Lower leg skin (tissue), 4 donors: ENCODE measurements around the gene FBRS. TPM values are rescaled to one million over a fixed set of nuclear protein-coding genes. Genes with fewer than 3 reads are reported as not detected.

Experiments
- DNase-seq, 2 donors: peaks; one replicate each; pipeline ENCODE4 v3.0.0-alpha.2; 2019; ENCODE audit warnings: low spot score in 2 of 2
- H3K4me3 ChIP-seq: fragments of 200-600 bp; sonication (generic); 2 replicates; pipeline ENCODE4 v1.5.1; 2017; ENCODE audit warnings: mild to moderate bottlenecking, low read depth; ENCODE audit not compliant: poor library complexity, severe bottlenecking
- POLR2A ChIP-seq, 2 donors: fragments of 450-650 bp; IDR thresholded peaks; one replicate each; pipeline ENCODE4 v1.6.1; 2016 to 2017; ENCODE audit warnings: antibody characterized with exemption in 2 of 2, mild to moderate bottlenecking in 1 of 2, moderate library complexity in 1 of 2
- WGBS, 2 donors: methylation state at CpG; one replicate each; pipeline ENCODE4 v1.1.5; 2018; 5-methylcytosine and 5-hydroxymethylcytosine counted together
- intact Hi-C: fragments of 100-400 bp; cut with DNase I; formaldehyde crosslinking; loops from one replicate; pipeline ENCODE4 v1.15.0; 2023; ENCODE audit warnings: low total_unique reads
- total RNA-seq, 4 donors: library from RNA; depleted of rRNA; stranded (reverse); fragments of >200 nt; gene quantifications; one replicate each; pipeline ENCODE4 v1.1.0, GENCODE V29; 2016
- TF ChIP-seq, protein P1 (sequence below), 3 donors: fragments of 450-650 bp; IDR thresholded peaks; one replicate each; pipeline ENCODE4 v1.5.1; 2016; ENCODE audit warnings: antibody characterized with exemption in 3 of 3, mild to moderate bottlenecking in 3 of 3, moderate library complexity in 2 of 3

The FBRS gene
- total RNA-seq, 4 donors from 2014 or later: 51.0 to 103 (median 58.3) TPM

DNA sequence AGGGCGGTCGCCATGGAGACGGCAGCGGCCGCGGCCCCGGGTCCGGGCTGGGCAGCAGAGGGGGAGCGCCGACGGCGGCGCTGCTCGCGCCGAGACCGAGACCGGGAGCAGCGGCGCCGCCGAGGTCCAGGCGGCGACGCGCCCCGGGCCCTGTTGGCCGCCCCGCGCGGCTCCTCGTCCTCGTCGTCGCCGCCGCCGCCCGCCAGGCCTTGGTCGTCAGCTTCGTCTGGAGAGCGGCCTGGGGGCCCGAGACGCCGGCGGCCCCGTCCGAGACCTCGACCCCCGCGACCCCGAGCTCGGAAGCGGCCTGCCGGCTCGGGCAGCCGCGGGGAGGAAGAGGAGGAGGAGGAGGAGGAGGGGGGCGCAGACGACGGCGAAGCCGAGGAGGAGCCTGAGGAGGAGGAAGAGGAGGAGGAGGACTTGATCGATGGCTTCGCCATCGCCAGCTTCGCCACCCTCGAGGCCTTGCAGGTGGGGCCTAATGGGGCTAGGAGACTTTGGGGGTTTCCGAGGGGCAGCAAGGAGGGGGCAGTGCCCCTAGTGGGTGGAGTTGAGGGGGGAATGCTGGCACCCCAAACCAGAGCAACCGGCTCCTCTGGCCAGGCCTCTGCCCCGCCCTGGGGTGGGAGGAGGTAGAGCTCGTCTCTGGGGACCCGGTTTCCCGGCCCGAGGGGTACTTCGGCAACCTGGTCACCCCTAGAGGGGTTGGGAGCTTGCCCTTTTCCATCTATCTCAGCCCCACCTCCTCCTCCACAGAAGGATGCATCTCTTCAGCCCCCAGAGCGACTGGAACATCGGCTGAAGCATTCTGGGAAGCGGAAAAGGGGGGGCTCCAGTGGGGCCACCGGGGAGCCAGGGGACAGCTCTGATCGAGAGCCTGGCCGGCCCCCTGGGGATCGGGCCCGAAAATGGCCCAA, 1.5 kb downstream of the FBRS start:
- peak overlapping the region; percentile 92 for H3K4me3 ChIP-seq
- 1 to 2% methylated on average over 37 to 43 of the region's 84 CpGs for WGBS, 2 donors
- intact Hi-C loops: no loop called here
- no peak for TF ChIP-seq POLR2A (IDR thresholded peaks at IDR 0.05)
- TF ChIP-seq, protein P1, sequence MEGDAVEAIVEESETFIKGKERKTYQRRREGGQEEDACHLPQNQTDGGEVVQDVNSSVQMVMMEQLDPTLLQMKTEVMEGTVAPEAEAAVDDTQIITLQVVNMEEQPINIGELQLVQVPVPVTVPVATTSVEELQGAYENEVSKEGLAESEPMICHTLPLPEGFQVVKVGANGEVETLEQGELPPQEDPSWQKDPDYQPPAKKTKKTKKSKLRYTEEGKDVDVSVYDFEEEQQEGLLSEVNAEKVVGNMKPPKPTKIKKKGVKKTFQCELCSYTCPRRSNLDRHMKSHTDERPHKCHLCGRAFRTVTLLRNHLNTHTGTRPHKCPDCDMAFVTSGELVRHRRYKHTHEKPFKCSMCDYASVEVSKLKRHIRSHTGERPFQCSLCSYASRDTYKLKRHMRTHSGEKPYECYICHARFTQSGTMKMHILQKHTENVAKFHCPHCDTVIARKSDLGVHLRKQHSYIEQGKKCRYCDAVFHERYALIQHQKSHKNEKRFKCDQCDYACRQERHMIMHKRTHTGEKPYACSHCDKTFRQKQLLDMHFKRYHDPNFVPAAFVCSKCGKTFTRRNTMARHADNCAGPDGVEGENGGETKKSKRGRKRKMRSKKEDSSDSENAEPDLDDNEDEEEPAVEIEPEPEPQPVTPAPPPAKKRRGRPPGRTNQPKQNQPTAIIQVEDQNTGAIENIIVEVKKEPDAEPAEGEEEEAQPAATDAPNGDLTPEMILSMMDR (IDR thresholded peaks at IDR 0.05): no peak
- peak in 1 of 2 donors; percentile 45 for DNase-seq

DNA sequence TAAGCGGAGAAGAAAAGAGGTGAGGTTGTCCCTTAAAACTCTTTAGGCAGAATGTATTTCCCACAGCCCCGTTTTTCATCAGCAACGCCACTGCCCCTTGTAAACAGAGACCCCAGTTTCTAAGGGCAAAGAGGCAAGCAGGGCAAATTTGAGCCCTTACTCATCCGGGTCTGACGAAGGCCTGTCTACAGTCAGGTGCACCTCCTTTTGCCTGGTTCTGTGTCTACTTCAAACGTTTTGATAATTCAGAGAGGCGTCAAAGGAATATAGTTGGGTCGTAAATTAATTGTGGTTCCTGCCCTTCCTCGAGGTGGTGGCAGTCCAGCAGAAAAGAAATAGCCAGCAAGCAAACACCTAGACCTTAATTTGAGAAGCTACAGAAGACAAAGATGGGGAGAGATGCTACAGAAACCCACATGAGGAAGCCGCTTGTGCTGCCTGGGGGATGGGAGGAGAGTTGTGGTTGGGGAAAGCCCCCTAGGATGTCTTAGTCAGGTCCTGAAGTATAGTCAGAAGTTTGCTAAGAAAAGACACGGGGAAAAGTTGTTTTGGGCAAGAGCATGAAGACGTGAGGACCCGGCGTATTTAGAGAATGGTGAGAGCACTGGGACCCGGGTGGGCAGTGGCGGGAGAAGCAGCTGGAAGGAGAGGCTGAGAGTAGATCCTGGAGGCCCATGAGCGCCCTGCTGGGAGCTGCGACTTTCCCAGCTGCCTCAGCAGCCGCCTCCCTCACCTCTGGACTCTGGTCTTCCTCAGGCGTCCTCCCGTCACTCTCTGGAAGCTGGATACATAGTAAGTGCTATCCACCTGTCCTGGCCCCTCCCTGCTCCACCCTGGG, 2.4 kb downstream of the FBRS start:
- WGBS, 2 donors: 29 to 41% methylated on average over 21 of the region's 21 CpGs
- peak overlapping the region; percentile 92 for H3K4me3 ChIP-seq
- intact Hi-C loops: no loop called here
- no peak for TF ChIP-seq POLR2A (IDR thresholded peaks at IDR 0.05)
- TF ChIP-seq, protein P1 (IDR thresholded peaks at IDR 0.05): no peak
- no peak for DNase-seq

DNA sequence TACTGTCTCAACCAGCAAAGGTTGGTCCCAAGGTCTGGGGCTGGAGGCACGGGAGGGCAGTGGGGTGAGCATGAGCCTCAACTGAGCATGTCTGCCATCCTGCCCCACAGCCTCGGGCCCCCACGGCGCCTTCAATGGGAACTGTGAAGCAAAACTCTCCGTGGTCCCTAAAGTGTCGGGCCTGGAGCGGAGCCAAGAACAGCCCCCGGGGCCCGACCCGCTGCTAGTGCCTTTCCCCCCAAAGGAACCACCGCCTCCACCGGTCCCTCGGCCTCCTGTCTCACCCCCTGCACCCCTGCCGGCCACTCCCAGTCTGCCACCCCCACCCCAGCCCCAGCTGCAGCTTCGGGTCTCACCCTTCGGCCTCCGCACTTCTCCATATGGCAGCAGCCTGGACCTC, 4.2 kb downstream of the FBRS start:
- TF ChIP-seq, protein P1 (IDR thresholded peaks at IDR 0.05): no peak
- TF ChIP-seq POLR2A (IDR thresholded peaks at IDR 0.05): no peak
- no peak overlapping the region for H3K4me3 ChIP-seq
- no peak for DNase-seq
- 77 to 80% methylated on average over 17 of the region's 17 CpGs for WGBS, 2 donors
- intact Hi-C loops: no loop called here

DNA sequence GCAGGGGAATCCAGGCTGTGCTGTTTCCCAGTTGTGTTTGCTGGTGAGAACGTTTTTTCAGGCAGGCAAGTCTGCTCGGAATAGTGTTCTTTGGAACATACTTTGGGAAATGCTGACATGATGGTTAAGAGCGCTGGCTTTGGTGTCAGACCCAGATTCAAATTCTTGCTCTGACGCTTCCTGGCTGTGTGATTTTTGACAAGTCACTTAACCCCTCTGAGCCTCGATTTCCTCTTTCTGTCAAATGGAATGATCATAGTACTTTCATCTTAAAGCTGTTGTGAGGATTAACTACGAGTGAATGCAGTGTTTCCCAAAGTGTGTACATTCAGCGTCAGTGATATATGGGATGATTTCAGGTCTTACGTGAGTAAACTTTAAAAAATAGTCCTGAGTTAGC, 4.8 kb downstream of the FBRS start:
- TF ChIP-seq POLR2A (IDR thresholded peaks at IDR 0.05): no peak
- TF ChIP-seq, protein P1 (IDR thresholded peaks at IDR 0.05): no peak
- WGBS, 2 donors: 79 to 88% methylated on average over 8 of the region's 8 CpGs
- DNase-seq: no peak
- no peak overlapping the region for H3K4me3 ChIP-seq
- intact Hi-C loops: no loop called here

DNA sequence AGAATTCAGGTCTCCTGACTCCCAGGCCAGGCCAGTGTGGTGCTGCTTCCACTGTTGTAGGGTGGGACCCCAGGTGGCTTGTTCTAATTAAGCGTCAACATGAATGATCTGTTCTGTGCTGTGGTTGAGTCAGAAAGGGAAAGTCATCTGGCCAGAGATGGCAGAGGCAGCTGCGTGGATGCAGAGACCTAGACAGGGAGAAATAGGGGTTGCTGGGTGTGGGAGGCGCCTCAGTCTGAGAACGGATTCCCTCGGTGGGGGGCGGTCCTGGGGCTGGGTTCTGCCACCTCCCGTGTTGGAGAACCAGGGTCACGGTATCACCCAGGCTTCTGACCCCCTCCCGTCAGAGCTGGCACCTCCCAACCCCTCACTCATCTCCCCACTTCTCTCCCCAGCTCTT, 5.6 kb downstream of the FBRS start:
- 79% methylated on average over 9 of the region's 9 CpGs for WGBS, 2 donors
- H3K4me3 ChIP-seq: no peak overlapping the region
- intact Hi-C loops: no loop called here
- TF ChIP-seq, protein P1 (IDR thresholded peaks at IDR 0.05): no peak
- no peak for TF ChIP-seq POLR2A (IDR thresholded peaks at IDR 0.05)
- DNase-seq: no peak
